SJCRH30 (cell line): ENCODE data around the gene DMAC2L. TPM values are rescaled to one million over a fixed set of nuclear protein-coding genes. Genes with fewer than 3 reads are reported as not detected.

Source experiments
- DNase-seq, 2 experiments: peaks; one replicate each; pipeline ENCODE4 v3.0.0-alpha.2; 2015 to 2020
- H3K27ac ChIP-seq: fragments of 250-450 bp; sonication (Bioruptor Pico); 2 replicates; pipeline ENCODE4 v1.5.1; 2020; ENCODE audit warnings: mild to moderate bottlenecking, moderate library complexity
- H3K27me3 ChIP-seq: fragments of 250-450 bp; sonication (Bioruptor Pico); 2 replicates; pipeline ENCODE4 v1.5.1; 2020; ENCODE audit warnings: mild to moderate bottlenecking, moderate library complexity
- H3K36me3 ChIP-seq: fragments of 250-450 bp; sonication (Bioruptor Pico); 2 replicates; pipeline ENCODE4 v1.5.1; 2020; ENCODE audit warnings: mild to moderate bottlenecking, moderate library complexity
- H3K4me1 ChIP-seq: fragments of 250-450 bp; sonication (Bioruptor Pico); 2 replicates; pipeline ENCODE4 v1.5.1; 2020; ENCODE audit warnings: mild to moderate bottlenecking, moderate library complexity
- H3K4me3 ChIP-seq: fragments of 250-450 bp; sonication (Bioruptor Pico); 2 replicates; pipeline ENCODE4 v1.5.1; 2020; ENCODE audit warnings: mild to moderate bottlenecking, moderate library complexity
- H3K9me3 ChIP-seq: fragments of 250-450 bp; sonication (Bioruptor Pico); replicated peaks from 2 replicates; pipeline ENCODE4 v1.5.1; 2020; ENCODE audit warnings: mild to moderate bottlenecking, moderate library complexity
- total RNA-seq: library from RNA; depleted of rRNA; stranded (reverse); fragments of >200 nt; shearing (Covaris generic); gene quantifications from 2 replicates; pipeline ENCODE4 v1.2.3, GENCODE V29; 2014; rRNA removed

DMAC2L gene, protein sequence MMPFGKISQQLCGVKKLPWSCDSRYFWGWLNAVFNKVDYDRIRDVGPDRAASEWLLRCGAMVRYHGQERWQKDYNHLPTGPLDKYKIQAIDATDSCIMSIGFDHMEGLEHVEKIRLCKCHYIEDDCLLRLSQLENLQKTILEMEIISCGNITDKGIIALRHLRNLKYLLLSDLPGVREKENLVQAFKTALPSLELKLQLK
- total RNA-seq, result 9.8 and 10.6 TPM in 2 replicates

DNA sequence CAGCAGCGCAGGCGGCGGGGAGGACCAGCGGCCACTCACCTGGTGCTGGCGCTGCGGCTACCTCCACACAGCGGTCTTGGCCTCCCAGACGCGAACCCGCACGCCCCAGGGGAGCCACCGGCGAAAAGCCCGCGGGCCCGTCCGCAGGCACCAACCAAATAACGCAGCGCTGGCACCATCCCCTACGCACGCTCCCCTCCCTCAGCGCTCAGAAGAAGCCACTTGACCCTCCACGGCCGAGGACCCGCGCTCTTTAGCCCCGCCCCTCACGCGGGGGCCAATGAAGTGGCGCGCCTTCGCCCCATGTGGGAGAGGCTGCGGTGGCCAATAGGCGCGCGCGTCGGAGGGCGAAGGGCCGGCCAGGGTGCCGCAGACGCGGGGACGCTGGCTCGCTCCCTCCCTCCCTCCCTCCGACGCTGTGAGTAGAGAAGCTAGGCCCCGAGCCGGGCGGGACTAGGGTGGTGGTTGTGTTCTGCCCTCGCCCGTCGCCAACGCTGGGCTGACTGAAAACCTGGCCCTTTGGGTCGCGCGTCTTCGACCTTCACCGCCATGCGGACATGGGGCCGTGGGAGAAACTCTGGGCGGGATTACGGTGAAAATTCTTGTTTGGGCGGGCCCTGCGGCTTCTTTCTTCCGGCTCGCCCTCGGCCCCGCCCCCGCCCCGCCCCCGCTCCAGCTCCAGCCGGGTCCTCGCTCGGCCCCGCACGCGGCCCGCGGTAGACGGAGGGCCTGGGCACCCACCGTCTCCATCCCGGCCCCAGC, at the start of gene DMAC2L, which contains the start of gene L2HGDH:
DMAC2L (plus strand) TSS at position 353 of the 762 bp plus-strand sequence. CDS start 9,164 bp downstream, outside the sequence.
L2HGDH (minus strand) TSS at position 258 of the 762 bp plus-strand sequence; CDS start at position 179, 79 bp downstream.
- Histone ChIP-seq H3K4me1 (0 out of 2 replicates have a peak, but pooled peaks cover 2% of the 10 kb centered on the region), H3K27me3 (no peaks in the 10 kb centered on the region), H3K27ac (peak within 1 kb of the TSS; percentile 90), H3K9me3 (no peaks in the 10 kb centered on the region), H3K4me3 (peak within 1 kb of the TSS; percentile 85), H3K36me3 (no peaks in the 10 kb centered on the region; the same call in none of the 2 replicates)
- DNase-seq, result peak; percentile 93 to 96

- Histone ChIP-seq H3K4me3 (no peak overlapping the region), H3K36me3 (peaks cover 5% of the 10 kb centered on the region), H3K27me3 (no peaks in the 10 kb centered on the region), H3K9me3 (no peaks in the 10 kb centered on the region), H3K27ac (no peak overlapping the region), H3K4me1 (no peaks in the 10 kb centered on the region)
- no peak for DNase-seq
Observed at GRCh38 chr14:50262865-50263264, 49.3 kb upstream of the DMAC2L start.

- no peak for DNase-seq
- H3K4me3 ChIP-seq, result no peak overlapping the region
- no peak overlapping the region for H3K27ac ChIP-seq
- H3K27me3 ChIP-seq, result no peaks in the 10 kb centered on the region
- H3K36me3 ChIP-seq, result peaks cover 5% of the 10 kb centered on the region
- H3K9me3 ChIP-seq, result no peaks in the 10 kb centered on the region
- H3K4me1 ChIP-seq, result no peaks in the 10 kb centered on the region
Observed at GRCh38 chr14:50263321-50263720, 48.8 kb upstream of the DMAC2L start.

DNA sequence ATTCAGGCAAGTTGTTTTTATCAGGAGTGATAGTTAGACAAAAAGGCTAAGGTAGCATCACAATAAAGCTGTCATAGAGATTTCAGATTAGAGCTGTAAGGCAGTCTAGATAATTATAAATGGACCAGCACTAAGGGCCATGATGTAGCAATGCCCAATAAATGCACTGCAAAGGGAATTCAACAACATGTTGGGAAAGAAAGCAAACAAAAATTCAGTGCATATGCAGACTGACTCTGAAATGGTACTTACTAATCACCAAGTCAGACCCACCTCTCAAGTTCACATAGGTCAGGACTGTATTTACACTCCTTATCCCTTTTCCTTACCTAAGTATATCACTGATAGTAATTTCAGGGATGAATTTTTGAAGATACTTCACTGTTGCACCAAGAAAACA, 47.1 kb upstream of the DMAC2L start:
- H3K27ac ChIP-seq, result no peak overlapping the region
- DNase-seq, result no peak

GRCh38 chr14:50270932-50271331, 41.2 kb upstream of the DMAC2L start:
- H3K36me3 ChIP-seq, result 0 out of 2 replicates have a peak, but pooled peaks cover 2% of the 10 kb centered on the region
- no peak overlapping the region for H3K4me3 ChIP-seq
- no peak for DNase-seq
- H3K4me1 ChIP-seq, result no peaks in the 10 kb centered on the region
- no peak overlapping the region for H3K27ac ChIP-seq
- no peaks in the 10 kb centered on the region for H3K27me3 ChIP-seq
- H3K9me3 ChIP-seq, result no peaks in the 10 kb centered on the region

More for the DNA sequence above, 47.1 kb upstream of the DMAC2L start:
- Histone ChIP-seq H3K4me1 (no peaks in the 10 kb centered on the region), H3K27me3 (no peaks in the 10 kb centered on the region), H3K4me3 (no peak overlapping the region), H3K36me3 (peaks cover 5% of the 10 kb centered on the region), H3K9me3 (no peaks in the 10 kb centered on the region)

- no peak for DNase-seq
- Histone ChIP-seq H3K36me3 (0 out of 2 replicates have a peak, but pooled peaks cover under 1% of the 10 kb centered on the region), H3K4me1 (no peaks in the 10 kb centered on the region), H3K4me3 (no peak overlapping the region), H3K27me3 (no peaks in the 10 kb centered on the region), H3K27ac (no peak overlapping the region), H3K9me3 (no peaks in the 10 kb centered on the region)
Observed at GRCh38 chr14:50272498-50272897, 39.6 kb upstream of the DMAC2L start.

DNA sequence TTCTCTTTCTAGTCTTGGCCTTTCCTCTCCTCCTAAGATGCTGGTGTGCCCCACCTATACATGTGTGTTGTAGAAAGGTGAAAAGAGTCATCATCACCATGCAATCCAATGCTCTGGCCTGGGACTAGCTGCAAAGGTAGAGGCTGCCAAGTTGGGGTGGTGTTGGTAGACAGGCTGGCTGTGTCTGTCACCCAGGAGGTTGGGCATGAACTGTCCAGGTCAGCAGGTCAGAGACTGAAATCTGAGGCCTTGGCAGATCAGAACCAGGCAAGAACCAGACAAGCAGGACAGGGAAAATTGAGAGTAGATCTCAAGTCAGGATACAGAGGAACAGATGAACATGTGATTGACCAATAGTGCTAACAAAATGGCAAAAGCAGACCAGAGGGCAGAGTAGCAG, 26.3 kb upstream of the DMAC2L start:
- no peaks in the 10 kb centered on the region for H3K9me3 ChIP-seq
- no peaks in the 10 kb centered on the region; the same call in 1 of the 2 replicates for H3K36me3 ChIP-seq
- no peak for DNase-seq
- no peak overlapping the region for H3K4me3 ChIP-seq
- H3K27me3 ChIP-seq, result no peaks in the 10 kb centered on the region
- no peak overlapping the region for H3K27ac ChIP-seq
- no peaks in the 10 kb centered on the region for H3K4me1 ChIP-seq

GRCh38 chr14:50288146-50288545, 24.0 kb upstream of the DMAC2L start:
- DNase-seq, result no peak
- peaks cover 2% of the 10 kb centered on the region for H3K36me3 ChIP-seq
- H3K4me3 ChIP-seq, result no peak overlapping the region
- H3K27ac ChIP-seq, result no peak overlapping the region
- no peaks in the 10 kb centered on the region for H3K9me3 ChIP-seq
- no peaks in the 10 kb centered on the region for H3K27me3 ChIP-seq
- no peaks in the 10 kb centered on the region for H3K4me1 ChIP-seq

DNA sequence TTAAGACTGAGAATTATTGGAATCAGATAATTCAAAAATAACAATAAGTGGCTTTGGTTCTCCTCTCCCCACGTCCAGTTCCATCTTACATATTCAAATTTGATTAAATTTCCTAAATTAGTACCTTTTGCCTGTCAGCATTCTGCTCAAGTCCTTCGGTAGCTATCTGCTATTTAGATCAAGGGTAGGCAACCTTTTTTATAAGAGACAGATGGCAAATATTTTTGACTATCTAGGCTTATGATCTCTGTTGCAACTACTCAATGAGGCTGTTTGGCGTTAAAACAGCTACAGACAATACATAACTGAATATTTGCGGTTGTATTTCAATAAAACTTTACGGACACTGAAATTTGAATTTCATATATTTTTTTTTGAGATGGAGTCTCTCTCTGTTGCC, 21.8 kb upstream of the DMAC2L start:
- Histone ChIP-seq H3K4me3 (no peak overlapping the region), H3K4me1 (no peaks in the 10 kb centered on the region), H3K27me3 (no peaks in the 10 kb centered on the region), H3K36me3 (peaks cover 10% of the 10 kb centered on the region), H3K9me3 (no peaks in the 10 kb centered on the region), H3K27ac (no peak overlapping the region)
- DNase-seq, result no peak

GRCh38 chr14:50299585-50299984, 12.5 kb upstream of the DMAC2L start:
- Histone ChIP-seq H3K36me3 (peaks cover 6% of the 10 kb centered on the region), H3K27me3 (no peaks in the 10 kb centered on the region), H3K4me3 (no peak overlapping the region), H3K4me1 (no peaks in the 10 kb centered on the region), H3K9me3 (no peaks in the 10 kb centered on the region), H3K27ac (no peak overlapping the region)
- no peak for DNase-seq

- Histone ChIP-seq H3K36me3 (peaks cover 6% of the 10 kb centered on the region), H3K9me3 (no peaks in the 10 kb centered on the region), H3K4me3 (no peak overlapping the region), H3K27ac (no peak overlapping the region), H3K4me1 (no peaks in the 10 kb centered on the region), H3K27me3 (no peaks in the 10 kb centered on the region)
- DNase-seq, result no peak
Observed at GRCh38 chr14:50301914-50302313, 10.2 kb upstream of the DMAC2L start.

DNA sequence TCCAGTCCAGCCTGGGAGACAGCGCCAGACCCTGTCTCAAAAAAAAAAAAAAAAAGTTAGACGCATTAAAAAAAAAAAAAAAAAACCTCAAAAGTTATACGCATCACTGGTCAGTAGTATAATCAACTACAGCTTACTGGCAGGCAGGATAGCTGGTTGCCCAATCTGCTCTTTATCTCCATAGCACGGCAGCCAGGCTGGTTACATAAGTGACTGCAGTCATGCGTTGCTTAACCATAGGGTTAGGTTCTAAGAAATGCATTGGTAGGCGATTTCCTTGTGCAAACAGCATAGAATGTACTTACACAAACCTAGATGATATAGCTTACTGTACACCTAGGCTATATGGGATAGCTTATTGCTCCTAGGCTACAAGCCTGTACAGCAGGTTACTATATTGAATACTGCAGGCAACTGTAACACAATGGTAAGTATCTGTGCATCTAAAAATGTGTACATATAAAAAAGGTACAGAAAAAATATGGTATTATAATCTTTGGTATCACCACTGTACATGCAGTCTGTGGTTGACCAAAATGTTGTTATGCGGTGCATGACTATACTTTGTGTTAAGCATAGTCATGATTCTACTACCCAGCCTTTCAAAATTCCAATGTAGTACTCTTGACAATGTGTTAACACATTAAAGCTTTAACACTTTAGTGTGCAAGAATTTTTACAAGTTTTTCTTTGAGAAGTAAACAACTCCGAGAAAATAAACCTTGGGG, 8.2 kb upstream of the DMAC2L start:
- DNase-seq, result no peak
- H3K27ac ChIP-seq, result no peak overlapping the region
- H3K4me1 ChIP-seq, result no peaks in the 10 kb centered on the region
- H3K36me3 ChIP-seq, result peaks cover 4% of the 10 kb centered on the region
- H3K4me3 ChIP-seq, result no peak overlapping the region
- H3K9me3 ChIP-seq, result no peaks in the 10 kb centered on the region
- no peaks in the 10 kb centered on the region for H3K27me3 ChIP-seq

GRCh38 chr14:50308363-50308915, 3.7 kb upstream of the DMAC2L start:
- no peak for DNase-seq
- Histone ChIP-seq H3K4me3 (no peak overlapping the region), H3K4me1 (0 out of 2 replicates have a peak, but pooled peaks cover 2% of the 10 kb centered on the region), H3K27ac (no peak overlapping the region), H3K9me3 (no peaks in the 10 kb centered on the region), H3K36me3 (no peaks in the 10 kb centered on the region), H3K27me3 (no peaks in the 10 kb centered on the region)

GRCh38 chr14:50310445-50310844, 1.7 kb upstream of the DMAC2L start:
- H3K9me3 ChIP-seq, result no peaks in the 10 kb centered on the region
- no peak for DNase-seq
- no peak overlapping the region for H3K4me3 ChIP-seq

More at GRCh38 chr14:50310445-50310844, 1.7 kb upstream of the DMAC2L start:
- Histone ChIP-seq H3K36me3 (no peaks in the 10 kb centered on the region; the same call in none of the 2 replicates), H3K27me3 (no peaks in the 10 kb centered on the region), H3K27ac (no peak overlapping the region), H3K4me1 (0 out of 2 replicates have a peak, but pooled peaks cover 2% of the 10 kb centered on the region)
